HepG2 (cell line): ENCODE results near the gene LIMD2. TPM values are rescaled to one million over a fixed set of nuclear protein-coding genes. Genes with fewer than 3 reads are reported as not detected.
A peak's percentile ranks its signal among the peaks of the same experiment; 100 is the strongest.

ENCODE experiments used
- ATAC-seq: fragments of 200-7000 bp; cut with Tn5 transposase; 3 replicates; pipeline ENCODE4 v1.9.1; 2020; ENCODE audit warnings: mild to moderate bottlenecking, moderate library complexity
- BruUV-seq: library from RNA; stranded (reverse); fragments of 400-500 nt; replicated peaks from 2 replicates; lab custom pipeline; 2021; lab: Mats Ljungman, UMichigan
- CTCF ChIA-PET: fragments of 300-600 bp; formaldehyde crosslinking; extraction: SDS; loops from one replicate; lab custom pipeline; 2021; ENCODE audit warnings: low total read pairs, inconsistent platforms, low intra/inter-chr PET ratio; lab: Yijun Ruan, JAX
- POLR2A ChIA-PET: fragments of 350-600 bp; sonication (Branson Sonifier 250); formaldehyde crosslinking; loops from one replicate; lab custom pipeline; 2020; ENCODE audit warnings: antibody characterized with exemption, inconsistent platforms; lab: Yijun Ruan, JAX
- DNase-seq: peaks from one replicate; pipeline ENCODE4 v3.0.0-alpha.2; 2015; ENCODE audit warnings: low spot score
- FAIRE-seq: peaks from 3 replicates; lab custom pipeline; 2011; peaks lifted over from hg19 to GRCh38; lab: Jason Lieb, UNC
- H2AFZ ChIP-seq: one replicate; pipeline ENCODE4 v1.6.1; 2011; ENCODE audit warnings: low read length, inconsistent platforms
- H3K27ac ChIP-seq: fragments of 300-600 bp; 3 replicates; pipeline ENCODE4 v1.8.0; 2011; ENCODE audit warnings: mixed run types, mild to moderate bottlenecking, mixed read lengths, low read length, inconsistent platforms; ENCODE audit not compliant: insufficient read depth; ENCODE audit errors: extremely low read length
- H3K27me3 ChIP-seq, 2 experiments: fragments of 200-600 bp in 1 of 2; 2 replicates in 1 of 2; 3 replicates in 1 of 2; pipeline versions ENCODE4 v1.6.0 to v1.8.0; 2011; ENCODE audit warnings: low read length in 2 of 2, mild to moderate bottlenecking in 2 of 2, moderate library complexity in 2 of 2, inconsistent platforms in 1 of 2; ENCODE audit not compliant: insufficient read depth in 2 of 2, control insufficient read depth in 1 of 2
- H3K36me3 ChIP-seq, 2 experiments: fragments of 200-600 bp in 1 of 2; replicated peaks in 1 of 2; 2 replicates in 1 of 2; 3 replicates in 1 of 2; pipeline versions ENCODE4 v1.5.1 to v1.8.0; 2011; ENCODE audit warnings: low read length in 2 of 2, inconsistent platforms in 1 of 2; ENCODE audit not compliant: insufficient read depth in 2 of 2, control insufficient read depth in 1 of 2
- H3K4me1 ChIP-seq: 2 replicates; pipeline ENCODE4 v1.5.1; 2012; ENCODE audit warnings: low read length, inconsistent platforms; ENCODE audit not compliant: insufficient read depth
- H3K4me2 ChIP-seq: 2 replicates; pipeline ENCODE4 v1.6.0; 2011; ENCODE audit warnings: low read depth, low read length, inconsistent platforms
- H3K4me3 ChIP-seq, 3 experiments: fragments of 200-600 bp in 1 of 3; sonication (generic), shearing (Covaris generic) in 1 of 3; replicated peaks in 1 of 3; 2 replicates each; pipeline ENCODE4 v1.5.1; 2011 to 2016; ENCODE audit warnings: low read length in 3 of 3, inconsistent platforms in 2 of 3, low read depth in 2 of 3, mild to moderate bottlenecking in 2 of 3, control low read depth in 1 of 3, mixed read lengths in 1 of 3; ENCODE audit not compliant: insufficient read depth in 1 of 3
- H3K79me2 ChIP-seq: one replicate; pipeline ENCODE4 v1.6.1; 2011; ENCODE audit warnings: low read length, inconsistent platforms; ENCODE audit not compliant: insufficient read depth
- H3K9ac ChIP-seq: 2 replicates; pipeline ENCODE4 v1.6.0; 2011; ENCODE audit warnings: mild to moderate bottlenecking, low read depth, low read length, inconsistent platforms; ENCODE audit not compliant: insufficient read depth
- H3K9me3 ChIP-seq: 2 replicates; pipeline ENCODE4 v1.5.1; 2012; ENCODE audit warnings: mild to moderate bottlenecking, low read length
- H4K20me1 ChIP-seq: 2 replicates; pipeline ENCODE4 v1.6.0; 2011; ENCODE audit warnings: inconsistent platforms, mild to moderate bottlenecking, low read length, moderate library complexity; ENCODE audit not compliant: insufficient read depth
- AGO2 ChIP-seq: fragments of 200-400 bp; formaldehyde crosslinking; optimal IDR thresholded peaks from 2 replicates; pipeline ENCODE3; 2017; ENCODE audit warnings: mild to moderate bottlenecking, low read depth, low read length, moderate library complexity
- GFI1 ChIP-seq: sonication (generic); formaldehyde crosslinking; IDR thresholded peaks from 2 replicates; pipeline ENCODE4 v1.5.0; 2020; ENCODE audit warnings: missing genetic modification reagents, mild to moderate bottlenecking, borderline replicate concordance
- MAZ ChIP-seq, 2 experiments: sonication (generic) in 1 of 2; formaldehyde crosslinking in 1 of 2; IDR thresholded peaks; 2 replicates each; pipeline versions ENCODE4 v1.5.0 to v1.6.1; 2012 to 2020; ENCODE audit warnings: low read depth in 2 of 2, mild to moderate bottlenecking in 2 of 2, borderline replicate concordance in 1 of 2, improper control_type of control experiment in 1 of 2, low read length in 1 of 2, missing genetic modification reagents in 1 of 2, moderate library complexity in 1 of 2
- NONO ChIP-seq, 2 experiments: fragments of 450-650 bp in 1 of 2; sonication (generic) in 1 of 2; formaldehyde crosslinking in 1 of 2; IDR thresholded peaks in 1 of 2; conservative IDR thresholded peaks in 1 of 2; 2 replicates each; pipeline versions ENCODE4 v1.6.1 to v1.8.0; 2017 to 2022; ENCODE audit warnings: mild to moderate bottlenecking in 1 of 2, missing genetic modification reagents in 1 of 2, moderate library complexity in 1 of 2
- TBP ChIP-seq: sonication (generic); formaldehyde crosslinking; IDR thresholded peaks from 2 replicates; pipeline ENCODE4 v1.5.0; 2020; ENCODE audit warnings: missing genetic modification reagents
- TSC22D2 ChIP-seq: sonication (generic); formaldehyde crosslinking; IDR thresholded peaks from 2 replicates; pipeline ENCODE4 v1.5.1; 2020; ENCODE audit warnings: missing genetic modification reagents, mild to moderate bottlenecking, borderline replicate concordance
- ZNF136 ChIP-seq: sonication (generic); formaldehyde crosslinking; IDR thresholded peaks from 2 replicates; pipeline ENCODE4 v1.8.1; 2022; ENCODE audit warnings: low read depth, mild to moderate bottlenecking, moderate library complexity, missing genetic modification reagents
- ZNF18 ChIP-seq: sonication (generic); formaldehyde crosslinking; IDR thresholded peaks from 2 replicates; pipeline ENCODE4 v1.8.0; 2022; ENCODE audit warnings: mild to moderate bottlenecking, missing genetic modification reagents; ENCODE audit not compliant: insufficient replicate concordance
- ZNF234 ChIP-seq: sonication (generic); formaldehyde crosslinking; conservative IDR thresholded peaks from 2 replicates; pipeline ENCODE4 v1.5.1; 2020; ENCODE audit warnings: mild to moderate bottlenecking, missing genetic modification reagents
- ZNF747 ChIP-seq: sonication (generic); formaldehyde crosslinking; IDR thresholded peaks from 2 replicates; pipeline ENCODE4 v1.8.1; 2023; ENCODE audit warnings: missing genetic modification reagents, mild to moderate bottlenecking, borderline replicate concordance
- ZNF800 ChIP-seq: sonication (generic); formaldehyde crosslinking; IDR thresholded peaks from 2 replicates; pipeline ENCODE4 v1.4.0; 2020; ENCODE audit warnings: missing genetic modification reagents
- WGBS: methylation state at CpG from one replicate; pipeline ENCODE4 v1.1.6; 2017; ENCODE audit warnings: low lambda C conversion rate; 5-methylcytosine and 5-hydroxymethylcytosine counted together
- in situ Hi-C: cut with HindIII; loops from 2 replicates; pipeline ENCODE4 v1.10.0; 2017; ENCODE audit warnings: low pct_unique_long_range_greater_than_20kb; ENCODE audit not compliant: extremely low pct_ligation_motif_present
- intact Hi-C: fragments of 100-400 bp; cut with micrococcal nuclease; formaldehyde crosslinking; loops from one replicate; pipeline ENCODE4 v1.10.0; 2022; ENCODE audit not compliant: unreplicated experiment
- polyA plus RNA-seq, 8 experiments: library from polyadenylated mRNA; depleted of rRNA in 3 of 8; stranded (reverse) in 7 of 8; unstranded in 1 of 8; fragments of >200 nt; fragmentation: Illumina TruSeq in 4 of 8; extraction: Trizol in 4 of 8; gene quantifications; 2 replicates each; pipeline versions ENCODE4 v1.2.1 to v1.2.3, GENCODE V29; 2011 to 2016; ENCODE audit warnings: low read depth in 4 of 8, missing spikeins in 1 of 8, mixed read lengths in 1 of 8; ENCODE audit not compliant: insufficient read depth in 1 of 8
- total RNA-seq, 5 experiments: library from RNA; depleted of rRNA; stranded (reverse); fragments of >200 nt; fragmentation: Illumina TruSeq; extraction: Trizol; gene quantifications; 2 replicates each; pipeline ENCODE4 v1.2.3, GENCODE V29; 2016; ENCODE audit warnings: low read depth in 1 of 5

The LIMD2 gene
- total and polyA plus RNA-seq, 2 of the 13 experiments (the other 11 are each of a cell fraction or from before 2014, with no cell fraction given), result 9.0 to 20.8 TPM

GRCh38 chr17:63740464-63741142 is 40.7 kb upstream of the LIMD2 start:
- TSS peak; percentile 65 for BruUV-seq
- 22% methylated on average over 12 of the region's 12 CpGs for WGBS

GRCh38 chr17:63735691-63736090 is 35.8 kb upstream of the LIMD2 start:
- ChIA-PET CTCF (no interaction called here), POLR2A (no interaction called here)
- WGBS, result 96% methylated on average over 8 of the region's 8 CpGs
- H3K36me3 ChIP-seq, result peaks cover 0 to under 1% of the 10 kb centered on the region in 2 experiments; a peak in 1 of 5 replicates
- TF ChIP-seq TBP (CRISPR knock-in tag) (no peak), TSC22D2 (no peak), ZNF234 (CRISPR knock-in tag) (no peak), NONO (IDR thresholded peaks at IDR 0.05) (no peak), NONO (CRISPR knock-in tag; conservative IDR thresholded peaks at IDR 0.05) (no peak), ZNF18 (no peak), GFI1 (CRISPR knock-in tag) (no peak), ZNF800 (CRISPR knock-in tag) (no peak)
- H4K20me1 ChIP-seq, result no peaks in the 10 kb centered on the region
- H3K79me2 ChIP-seq, result peaks cover 7% of the 10 kb centered on the region
- H3K4me3 ChIP-seq, result no peak overlapping the region
- no peak for ATAC-seq
- no peak overlapping the region for H3K9ac ChIP-seq
- H3K27me3 ChIP-seq, result no peaks in the 10 kb centered on the region
- H3K4me1 ChIP-seq, result peaks cover 6% of the 10 kb centered on the region; the same call in 1 of the 2 replicates
- no peak overlapping the region for H3K4me2 ChIP-seq
- H3K9me3 ChIP-seq, result no peaks in the 10 kb centered on the region
- no peak for DNase-seq
- no peak for FAIRE-seq
- in situ Hi-C loops (no loop called here), intact Hi-C loops (no loop called here)
- H2AFZ ChIP-seq, result no peak overlapping the region
- no peak overlapping the region for H3K27ac ChIP-seq
- BruUV-seq, result no TSS peak

More at GRCh38 chr17:63740464-63741142, 40.7 kb upstream of the LIMD2 start:
- Histone ChIP-seq H3K4me3 (peak overlapping the region; percentile 75 to 99 (median 92)), H3K4me1 (peaks cover 14% of the 10 kb centered on the region), H4K20me1 (no peaks in the 10 kb centered on the region), H3K9ac (peak overlapping the region; percentile 93), H2AFZ (peak overlapping the region; percentile 57), H3K36me3 (peaks cover 1 to 2% of the 10 kb centered on the region in 2 experiments; a peak in 3 of 5 replicates), H3K79me2 (peaks cover 12% of the 10 kb centered on the region), H3K4me2 (peak overlapping the region; percentile 72)
- in situ Hi-C loops (no loop called here), intact Hi-C loops (loop anchor here (1.0 to 2.0 kb wide), 3 partner anchors 33 to 190 kb away; partner anchors contain the start of genes CCDC47, DCAF7, FTSJ3 and PSMC5)
- DNase-seq (no peak), ATAC-seq (no peak; the same call in none of the 3 replicates)
- TF ChIP-seq MAZ (IDR thresholded peaks at IDR 0.05; ENCODE audit: borderline replicate concordance, low read depth, low read length), result no peak
- TF ChIP-seq MAZ (CRISPR knock-in tag; IDR thresholded peaks at IDR 0.05; ENCODE audit: low read depth), result peak; percentile 24; the same call in 1 of the 2 replicates
- TF ChIP-seq ZNF747 (CRISPR knock-in tag), result 0 out of 2 replicates have a peak, but pooled peaks have one; percentile 38
- TF ChIP-seq ZNF136 (CRISPR knock-in tag), result peak; percentile 39; the same call in 1 of the 2 replicates
- no peak for TF ChIP-seq AGO2
- TF ChIP-seq, all 625 proteins: peak for 3
- FAIRE-seq, result no peak
- ChIA-PET POLR2A (interaction anchor here (0.7 to 4.8 kb wide), 3 partner anchors 10 to 119 kb away, joined by 3 to 77 read pairs (median 9); partner anchors contain the start of genes CCDC47, DDX42 and MAP3K3), CTCF (no interaction called here)
- Histone ChIP-seq H3K9me3 (no peaks in the 10 kb centered on the region), H3K27ac (peak overlapping the region; percentile 84), H3K27me3 (no peaks in the 10 kb centered on the region; a peak in 1 of 5 replicates)
